K562 (cell line): ENCODE measurements around the gene TNNI2. TPM values are rescaled to one million over a fixed set of nuclear protein-coding genes. Genes with fewer than 3 reads are reported as not detected.

Experiments
- BCLAF1 ChIP-seq, 2 experiments: fragments of 450-650 bp in 1 of 2; IDR thresholded peaks; 2 replicates each; pipeline ENCODE4 v1.6.1; 2011 to 2017; ENCODE audit warnings: low read depth in 2 of 2, antibody characterized with exemption in 1 of 2, borderline replicate concordance in 1 of 2, low read length in 1 of 2, mild to moderate bottlenecking in 1 of 2, mixed read lengths in 1 of 2; ENCODE audit not compliant: control insufficient read depth in 1 of 2
- FOSL1 ChIP-seq: fragments of 200-800 bp; sonication (Bioruptor generic); conservative IDR thresholded peaks from 2 replicates; pipeline ENCODE4 v1.6.1; 2016; ENCODE audit warnings: missing genetic modification characterization, missing compliant biosample characterization
- FOXP4 ChIP-seq: sonication (generic); formaldehyde crosslinking; IDR thresholded peaks from 2 replicates; pipeline ENCODE4 v1.8.0; 2022; ENCODE audit warnings: mild to moderate bottlenecking, missing genetic modification reagents, borderline replicate concordance
- OTX1 ChIP-seq: fragments of 450-650 bp; formaldehyde crosslinking; IDR thresholded peaks from 2 replicates; pipeline ENCODE4 v1.4.0; 2022; ENCODE audit warnings: mild to moderate bottlenecking
- PRDM10 ChIP-seq: fragments of 450-650 bp; IDR thresholded peaks from 2 replicates; pipeline ENCODE4 v1.6.1; 2018; ENCODE audit not compliant: partially characterized antibody
- RAD21 ChIP-seq, 2 experiments: fragments of 250-450 bp in 1 of 2; fragments of 450-650 bp in 1 of 2; sonication (Bioruptor Pico) in 1 of 2; formaldehyde crosslinking in 1 of 2; IDR thresholded peaks in 1 of 2; conservative IDR thresholded peaks in 1 of 2; 2 replicates each; pipeline versions ENCODE4 v1.4.0 to v1.8.0; 2020 to 2022; ENCODE audit warnings: mild to moderate bottlenecking in 2 of 2, moderate library complexity in 1 of 2
- RB1 ChIP-seq: fragments of 450-650 bp; IDR thresholded peaks from 2 replicates; pipeline ENCODE4 v1.6.1; 2017; ENCODE audit warnings: low read depth, mild to moderate bottlenecking
- SMC3 ChIP-seq: conservative IDR thresholded peaks from 2 replicates; pipeline ENCODE4 v1.6.1; 2011; ENCODE audit warnings: low read depth, low read length, improper control_type of control experiment; ENCODE audit not compliant: insufficient read depth
- ZNF76 ChIP-seq: fragments of 250-450 bp; sonication (Bioruptor Pico); IDR thresholded peaks from 2 replicates; pipeline ENCODE4 v1.4.0; 2020; ENCODE audit warnings: mild to moderate bottlenecking, moderate library complexity, borderline replicate concordance
- polyA plus RNA-seq, 8 experiments: library from polyadenylated mRNA; depleted of rRNA in 4 of 8; stranded (reverse) in 5 of 8; unstranded in 3 of 8; fragments of >200 nt; fragmentation: Nextera tagmentation in 2 of 8; fragmentation: Illumina TruSeq in 1 of 8; extraction: Ambion mirVana in 2 of 8; extraction: Trizol in 1 of 8; gene quantifications; 2 replicates each; pipeline versions ENCODE4 v1.2.1 to v1.2.3, GENCODE V29; 2011 to 2014; ENCODE audit warnings: inconsistent platforms in 1 of 8, missing spikeins in 1 of 8
- total RNA-seq, 7 experiments: library from RNA; depleted of rRNA in 6 of 7; stranded (reverse); fragments of >200 nt in 6 of 7; fragmentation: Illumina TruSeq in 2 of 7; extraction: Trizol in 2 of 7; gene quantifications; 2 replicates each; pipeline versions ENCODE4 v1.2.1 to v1.2.3, GENCODE V29; 2011 to 2021; ENCODE audit warnings: low replicate concordance in 1 of 7
- TF ChIP-seq, protein P1 (sequence below): fragments of 250-450 bp; sonication (Bioruptor Pico); IDR thresholded peaks from 2 replicates; pipeline ENCODE4 v1.5.0; 2021; ENCODE audit warnings: mild to moderate bottlenecking, moderate library complexity
- TF ChIP-seq, protein P2 (sequence below): sonication (generic); formaldehyde crosslinking; IDR thresholded peaks from 2 replicates; pipeline ENCODE4 v1.8.0; 2022; ENCODE audit warnings: missing genetic modification reagents, mild to moderate bottlenecking, moderate library complexity, borderline replicate concordance

Gene TNNI2
- total and polyA plus RNA-seq, 9 of the 15 experiments (the other 6 are each of a cell fraction or from before 2014, with no cell fraction given) = not detected

GRCh38 chr11:1876361-1877063 lies 37.7 kb downstream of the TNNI2 start (continued):
- TF ChIP-seq FOXP4 (CRISPR knock-in tag) (no peak), BCLAF1 (IDR thresholded peaks at IDR 0.05; ENCODE audit: borderline replicate concordance in 1 of 2, control insufficient read depth in 1 of 2, low read depth in 2 of 2, low read length in 1 of 2) (no peak), FOSL1 (tag) (no peak), ZNF76 (CRISPR knock-in tag) (no peak), RB1 (peak; percentile 22; the same call in 1 of the 2 replicates), OTX1 (CRISPR knock-in tag) (no peak), PRDM10 (no peak), SMC3 (peak; percentile 49), RAD21 (CRISPR knock-in tag; conservative IDR thresholded peaks at IDR 0.05 in 1 of 2, IDR thresholded peaks at IDR 0.05 in 1 of 2) (peak; percentile 22 to 56; a peak in 2 of 4 replicates)
- TF ChIP-seq, protein P1, sequence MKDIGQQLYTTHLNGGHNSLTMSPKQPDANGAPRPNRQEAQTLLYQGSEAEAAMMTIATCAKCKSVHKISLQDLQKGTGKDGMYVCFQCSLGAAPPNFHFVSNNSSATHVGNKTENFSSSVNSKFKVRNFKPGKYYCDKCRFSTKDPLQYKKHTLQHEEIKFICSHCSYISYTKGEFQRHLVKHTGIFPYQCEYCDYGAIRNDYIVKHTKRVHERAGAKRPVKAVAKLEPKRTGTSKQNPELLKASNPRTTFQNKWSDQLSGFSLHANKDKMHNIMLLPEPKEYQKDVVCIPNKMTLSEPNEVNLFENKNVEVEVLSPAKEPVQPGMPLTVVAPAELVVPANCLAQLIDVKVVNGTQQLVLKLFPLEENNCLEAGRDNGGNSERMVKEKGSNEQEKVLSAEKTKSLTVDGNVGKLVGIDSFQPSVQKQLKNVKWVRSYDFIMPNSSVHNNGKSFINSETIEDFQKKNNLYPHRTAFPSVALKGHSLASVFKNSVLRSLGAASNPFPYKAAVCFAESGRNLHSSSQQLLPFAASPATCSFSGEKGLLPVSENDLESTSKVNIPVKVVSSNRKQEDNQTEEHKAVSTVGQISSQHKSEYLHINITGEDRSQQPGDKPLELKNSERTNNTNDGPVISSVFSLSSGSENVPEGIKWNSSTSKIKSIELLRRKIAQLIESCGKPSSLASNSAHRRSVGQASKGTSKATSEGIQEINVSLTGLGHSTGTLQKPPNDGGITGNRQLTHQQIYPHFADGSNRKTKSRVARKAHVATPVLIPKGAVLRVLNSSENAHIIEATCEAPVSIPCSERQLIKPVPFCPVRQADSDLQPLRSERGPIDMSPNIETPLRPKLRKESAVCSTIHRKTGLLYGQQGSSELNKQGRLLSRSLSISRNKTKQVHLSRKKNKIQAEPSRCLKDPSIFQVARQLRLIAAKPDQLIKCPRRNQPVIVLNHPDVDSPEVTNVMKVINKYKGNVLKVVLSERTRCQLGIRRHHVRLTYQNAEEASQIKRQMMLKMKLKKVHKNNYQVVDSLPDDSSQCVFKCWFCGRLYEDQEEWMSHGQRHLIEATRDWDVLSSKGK (CRISPR knock-in tag) = no peak
- TF ChIP-seq, protein P2, sequence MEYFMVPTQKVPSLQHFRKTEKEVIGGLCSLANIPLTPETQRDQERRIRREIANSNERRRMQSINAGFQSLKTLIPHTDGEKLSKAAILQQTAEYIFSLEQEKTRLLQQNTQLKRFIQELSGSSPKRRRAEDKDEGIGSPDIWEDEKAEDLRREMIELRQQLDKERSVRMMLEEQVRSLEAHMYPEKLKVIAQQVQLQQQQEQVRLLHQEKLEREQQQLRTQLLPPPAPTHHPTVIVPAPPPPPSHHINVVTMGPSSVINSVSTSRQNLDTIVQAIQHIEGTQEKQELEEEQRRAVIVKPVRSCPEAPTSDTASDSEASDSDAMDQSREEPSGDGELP (CRISPR knock-in tag) = 0 out of 2 replicates have a peak, but pooled peaks have one; percentile 20
